HL-60 (cell line): ENCODE measurements around the gene ARAP2.

ENCODE experiments used
- GABPA ChIP-seq: IDR thresholded peaks from 2 replicates; pipeline ENCODE4 v1.6.1; 2012; ENCODE audit warnings: low read depth
- TF ChIP-seq, protein P1 (sequence below): IDR thresholded peaks from one replicate; pipeline ENCODE4 v1.5.1; 2011; ENCODE audit warnings: low read length, control low read depth, inconsistent platforms; ENCODE audit not compliant: insufficient read depth
- TF ChIP-seq, protein P2 (sequence below): IDR thresholded peaks from 2 replicates; pipeline ENCODE4 v1.6.1; 2012; ENCODE audit warnings: low read depth; ENCODE audit not compliant: insufficient replicate concordance

DNA sequence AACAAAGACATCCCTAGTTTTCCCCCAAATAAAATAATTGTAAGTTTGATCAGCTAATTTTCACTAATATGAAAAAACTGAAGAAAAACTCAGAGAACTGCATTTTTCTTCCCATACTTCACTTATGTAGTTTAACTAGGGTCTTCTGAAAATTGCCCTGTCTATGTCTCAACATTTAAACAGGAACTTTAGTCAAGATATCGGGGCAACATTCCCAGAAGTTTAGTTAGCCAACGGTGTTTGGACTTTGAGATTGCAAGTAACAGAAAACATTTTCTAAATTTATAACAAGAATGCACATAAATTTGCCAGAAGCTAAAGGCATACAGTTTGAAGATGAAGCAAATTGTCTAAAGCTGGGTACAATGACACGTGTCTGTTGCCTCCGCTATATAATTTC lies 201.1 kb downstream of the ARAP2 start:
- TF ChIP-seq, protein P1, sequence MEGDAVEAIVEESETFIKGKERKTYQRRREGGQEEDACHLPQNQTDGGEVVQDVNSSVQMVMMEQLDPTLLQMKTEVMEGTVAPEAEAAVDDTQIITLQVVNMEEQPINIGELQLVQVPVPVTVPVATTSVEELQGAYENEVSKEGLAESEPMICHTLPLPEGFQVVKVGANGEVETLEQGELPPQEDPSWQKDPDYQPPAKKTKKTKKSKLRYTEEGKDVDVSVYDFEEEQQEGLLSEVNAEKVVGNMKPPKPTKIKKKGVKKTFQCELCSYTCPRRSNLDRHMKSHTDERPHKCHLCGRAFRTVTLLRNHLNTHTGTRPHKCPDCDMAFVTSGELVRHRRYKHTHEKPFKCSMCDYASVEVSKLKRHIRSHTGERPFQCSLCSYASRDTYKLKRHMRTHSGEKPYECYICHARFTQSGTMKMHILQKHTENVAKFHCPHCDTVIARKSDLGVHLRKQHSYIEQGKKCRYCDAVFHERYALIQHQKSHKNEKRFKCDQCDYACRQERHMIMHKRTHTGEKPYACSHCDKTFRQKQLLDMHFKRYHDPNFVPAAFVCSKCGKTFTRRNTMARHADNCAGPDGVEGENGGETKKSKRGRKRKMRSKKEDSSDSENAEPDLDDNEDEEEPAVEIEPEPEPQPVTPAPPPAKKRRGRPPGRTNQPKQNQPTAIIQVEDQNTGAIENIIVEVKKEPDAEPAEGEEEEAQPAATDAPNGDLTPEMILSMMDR, result no peak
- no peak for TF ChIP-seq GABPA
- TF ChIP-seq, protein P2, sequence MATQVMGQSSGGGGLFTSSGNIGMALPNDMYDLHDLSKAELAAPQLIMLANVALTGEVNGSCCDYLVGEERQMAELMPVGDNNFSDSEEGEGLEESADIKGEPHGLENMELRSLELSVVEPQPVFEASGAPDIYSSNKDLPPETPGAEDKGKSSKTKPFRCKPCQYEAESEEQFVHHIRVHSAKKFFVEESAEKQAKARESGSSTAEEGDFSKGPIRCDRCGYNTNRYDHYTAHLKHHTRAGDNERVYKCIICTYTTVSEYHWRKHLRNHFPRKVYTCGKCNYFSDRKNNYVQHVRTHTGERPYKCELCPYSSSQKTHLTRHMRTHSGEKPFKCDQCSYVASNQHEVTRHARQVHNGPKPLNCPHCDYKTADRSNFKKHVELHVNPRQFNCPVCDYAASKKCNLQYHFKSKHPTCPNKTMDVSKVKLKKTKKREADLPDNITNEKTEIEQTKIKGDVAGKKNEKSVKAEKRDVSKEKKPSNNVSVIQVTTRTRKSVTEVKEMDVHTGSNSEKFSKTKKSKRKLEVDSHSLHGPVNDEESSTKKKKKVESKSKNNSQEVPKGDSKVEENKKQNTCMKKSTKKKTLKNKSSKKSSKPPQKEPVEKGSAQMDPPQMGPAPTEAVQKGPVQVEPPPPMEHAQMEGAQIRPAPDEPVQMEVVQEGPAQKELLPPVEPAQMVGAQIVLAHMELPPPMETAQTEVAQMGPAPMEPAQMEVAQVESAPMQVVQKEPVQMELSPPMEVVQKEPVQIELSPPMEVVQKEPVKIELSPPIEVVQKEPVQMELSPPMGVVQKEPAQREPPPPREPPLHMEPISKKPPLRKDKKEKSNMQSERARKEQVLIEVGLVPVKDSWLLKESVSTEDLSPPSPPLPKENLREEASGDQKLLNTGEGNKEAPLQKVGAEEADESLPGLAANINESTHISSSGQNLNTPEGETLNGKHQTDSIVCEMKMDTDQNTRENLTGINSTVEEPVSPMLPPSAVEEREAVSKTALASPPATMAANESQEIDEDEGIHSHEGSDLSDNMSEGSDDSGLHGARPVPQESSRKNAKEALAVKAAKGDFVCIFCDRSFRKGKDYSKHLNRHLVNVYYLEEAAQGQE, result no peak
